A673 (cell line): Measurements from ENCODE around the gene GALNT10. TPM values are rescaled to one million over a fixed set of nuclear protein-coding genes. Genes with fewer than 3 reads are reported as not detected.

Source experiments
- BruUV-seq: library from RNA; stranded (reverse); fragments of 400-500 nt; replicated peaks from 2 replicates; lab custom pipeline; 2021; lab: Mats Ljungman, UMichigan
- CTCF ChIA-PET: fragments of 300-600 bp; sonication (Branson Sonifier 250); formaldehyde crosslinking; loops from one replicate; lab custom pipeline; 2022; ENCODE audit warnings: antibody characterized with exemption; lab: Charles Lee
- POLR2A ChIA-PET: fragments of 300-600 bp; sonication (Branson Sonifier 250); formaldehyde crosslinking; loops from one replicate; lab custom pipeline; 2022; ENCODE audit warnings: antibody characterized with exemption; ENCODE audit not compliant: low non-redundant PET; lab: Charles Lee
- DNase-seq: peaks from one replicate; pipeline ENCODE4 v3.0.0-alpha.2; 2015; ENCODE audit warnings: low spot score
- H3K27ac ChIP-seq: fragments of 200-600 bp; sonication (generic); 2 replicates; pipeline ENCODE4 v1.5.1; 2016; ENCODE audit warnings: mixed run types, low read depth, mild to moderate bottlenecking, mixed read lengths, antibody characterized with exemption, low read length; ENCODE audit not compliant: poor library complexity, severe bottlenecking
- H3K27me3 ChIP-seq: fragments of 200-600 bp; sonication (generic); replicated peaks from 2 replicates; pipeline ENCODE4 v1.6.1; 2017; ENCODE audit warnings: mixed run types, low read depth, mild to moderate bottlenecking, mixed read lengths, antibody characterized with exemption, low read length; ENCODE audit not compliant: insufficient read depth, poor library complexity
- H3K36me3 ChIP-seq: fragments of 200-600 bp; sonication (generic); 2 replicates; pipeline ENCODE4 v1.6.1; 2016; ENCODE audit warnings: mixed run types, mild to moderate bottlenecking, mixed read lengths, antibody characterized with exemption, low read length; ENCODE audit not compliant: insufficient read depth, poor library complexity, severe bottlenecking
- H3K4me1 ChIP-seq: fragments of 200-600 bp; sonication (generic); 2 replicates; pipeline ENCODE4 v1.6.1; 2017; ENCODE audit warnings: mixed run types, mild to moderate bottlenecking, mixed read lengths, antibody characterized with exemption, low read length; ENCODE audit not compliant: insufficient read depth, poor library complexity, severe bottlenecking
- H3K4me3 ChIP-seq: fragments of 200-600 bp; sonication (generic); 2 replicates; pipeline ENCODE4 v1.5.1; 2016; ENCODE audit warnings: low read depth, mixed run types, mild to moderate bottlenecking, mixed read lengths, low read length; ENCODE audit not compliant: poor library complexity, severe bottlenecking
- H3K9me3 ChIP-seq: fragments of 200-600 bp; sonication (generic); 2 replicates; pipeline ENCODE4 v1.6.1; 2016; ENCODE audit warnings: mixed run types, low read depth, mild to moderate bottlenecking, mixed read lengths, antibody characterized with exemption, low read length; ENCODE audit not compliant: poor library complexity, severe bottlenecking
- CTCF ChIP-seq: fragments of 300-800, 200-600 bp; sonication (generic); conservative IDR thresholded peaks from 2 replicates; pipeline ENCODE4 v1.5.1; 2017; ENCODE audit warnings: low read depth, mild to moderate bottlenecking, antibody characterized with exemption, low read length, moderate library complexity, mixed read lengths
- EZH2 ChIP-seq: fragments of 200-600 bp; sonication (generic); IDR thresholded peaks from 2 replicates; pipeline ENCODE4 v1.6.1; 2017; ENCODE audit warnings: borderline replicate concordance, low read depth, mild to moderate bottlenecking, mixed read lengths, antibody characterized with exemption, low read length; ENCODE audit not compliant: poor library complexity, severe bottlenecking
- intact Hi-C: fragments of 100-400 bp; cut with micrococcal nuclease; formaldehyde crosslinking; loops from one replicate; pipeline ENCODE4 v1.10.0; 2022; ENCODE audit not compliant: unreplicated experiment
- total RNA-seq: library from RNA; stranded (reverse); gene quantifications from 2 replicates; pipeline ENCODE4 v1.2.3, GENCODE V29; 2021

The GALNT10 gene
- total RNA-seq, 1 experiment from 2014 or later, result 17.9 TPM

DNA sequence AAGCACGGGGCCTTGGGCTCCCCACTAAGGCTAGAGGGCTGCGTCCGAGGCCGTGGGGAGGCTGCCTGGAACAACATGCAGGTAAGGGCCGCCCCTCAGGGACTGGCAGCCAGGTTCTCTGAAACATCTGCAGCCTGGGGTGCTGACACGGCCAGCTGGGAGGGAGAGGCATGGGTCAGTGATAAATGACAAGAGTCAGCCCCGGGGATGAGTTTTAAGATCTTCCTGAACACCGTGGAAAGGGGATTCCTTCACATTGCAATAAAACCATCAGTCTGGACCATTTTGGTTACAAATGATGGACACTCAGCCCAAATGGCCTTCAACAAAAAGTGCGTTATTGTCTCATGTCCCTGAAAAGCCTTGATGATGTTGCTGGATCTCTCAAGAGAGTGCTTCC lies 222.4 kb downstream of the GALNT10 start:
- Histone ChIP-seq H3K4me3 (no peak overlapping the region), H3K27me3 (no peaks in the 10 kb centered on the region), H3K36me3 (no peaks in the 10 kb centered on the region), H3K4me1 (peaks cover 15% of the 10 kb centered on the region), H3K9me3 (no peaks in the 10 kb centered on the region), H3K27ac (no peak overlapping the region)
- DNase-seq, result no peak
- BruUV-seq, result no TSS peak
- CTCF ChIA-PET, result no interaction called here
- intact Hi-C loops, result no loop called here
- POLR2A ChIA-PET, result no interaction called here
- TF ChIP-seq CTCF (no peak), EZH2 (no peak)

GRCh38 chr5:154415114-154415513 lies 224.6 kb downstream of the GALNT10 start:
- TF ChIP-seq EZH2 (no peak), CTCF (no peak)

GRCh38 chr5:154418344-154418820 lies 227.8 kb downstream of the GALNT10 start:
- intact Hi-C loops, result no loop called here
- ChIA-PET CTCF (no interaction called here), POLR2A (no interaction called here)
- DNase-seq, result peak; percentile 72
- H3K4me3 ChIP-seq, result no peak overlapping the region
- TF ChIP-seq CTCF (no peak), EZH2 (no peak)
- H3K27ac ChIP-seq, result no peak overlapping the region
- no peaks in the 10 kb centered on the region for H3K9me3 ChIP-seq
- no TSS peak for BruUV-seq
- H3K36me3 ChIP-seq, result no peaks in the 10 kb centered on the region
- no peaks in the 10 kb centered on the region for H3K27me3 ChIP-seq
- peaks cover 26% of the 10 kb centered on the region for H3K4me1 ChIP-seq

More at GRCh38 chr5:154415114-154415513, 224.6 kb downstream of the GALNT10 start:
- Histone ChIP-seq H3K4me1 (peaks cover 26% of the 10 kb centered on the region), H3K36me3 (no peaks in the 10 kb centered on the region), H3K27me3 (no peaks in the 10 kb centered on the region), H3K9me3 (no peaks in the 10 kb centered on the region), H3K4me3 (no peak overlapping the region), H3K27ac (no peak overlapping the region)
- CTCF ChIA-PET, result no interaction called here
- no peak for DNase-seq
- intact Hi-C loops, result no loop called here
- BruUV-seq, result no TSS peak
- POLR2A ChIA-PET, result no interaction called here
